Activated naive CD8-positive, alpha-beta T cell treated with anti-CD3 and anti-CD28 coated beads, Interleukin-2, amount 10 ng/mL, durations not matched to agents 7 days and 5 days (primary cell): ENCODE results near the gene LSS. TPM values are rescaled to one million over a fixed set of nuclear protein-coding genes. Genes with fewer than 3 reads are reported as not detected.
"Not testable (repeated sequence)": the region's sequence is repeated elsewhere in the genome, so short reads cannot be mapped to it uniquely, and the experiment has no call there.

Experiments used
- ATAC-seq: fragments of 150-1000 bp; cut with Tn5 transposase; one replicate; pipeline ENCODE4 v1.10.0; 2021; ENCODE audit warnings: low read depth, moderate library complexity
- POLR2A ChIA-PET: fragments of 350-600 bp; sonication (Branson Sonifier 250); formaldehyde crosslinking; loops from one replicate; lab custom pipeline; 2021; ENCODE audit warnings: antibody characterized with exemption; lab: Charles Lee
- DNase-seq: peaks from one replicate; pipeline ENCODE4 v3.0.0; 2021
- H3K27ac Mint-ChIP-seq: one replicate; pipeline ENCODE4 v1.8.0; 2022; ENCODE audit warnings: mild to moderate bottlenecking, mixed read lengths
- H3K27me3 Mint-ChIP-seq: one replicate; pipeline ENCODE4 v1.8.0; 2022; ENCODE audit warnings: mild to moderate bottlenecking, moderate library complexity, mixed read lengths
- H3K36me3 Mint-ChIP-seq: one replicate; pipeline ENCODE4 v1.8.0; 2021; ENCODE audit warnings: mild to moderate bottlenecking, mixed read lengths
- H3K4me1 Mint-ChIP-seq: one replicate; pipeline ENCODE4 v1.8.0; 2021; ENCODE audit warnings: mixed read lengths
- H3K4me3 Mint-ChIP-seq: one replicate; pipeline ENCODE4 v1.8.0; 2022; ENCODE audit warnings: mild to moderate bottlenecking, moderate library complexity, mixed read lengths
- H3K9me3 Mint-ChIP-seq: one replicate; pipeline ENCODE4 v1.8.0; 2021; ENCODE audit warnings: mixed read lengths
- total RNA-seq, 2 experiments: library from RNA; stranded (reverse); gene quantifications; one replicate each; pipeline ENCODE4 v1.2.3, GENCODE V29; 2021

LSS gene
- total RNA-seq, 2 experiments from 2014 or later = 57.6 to 66.7 TPM

DNA sequence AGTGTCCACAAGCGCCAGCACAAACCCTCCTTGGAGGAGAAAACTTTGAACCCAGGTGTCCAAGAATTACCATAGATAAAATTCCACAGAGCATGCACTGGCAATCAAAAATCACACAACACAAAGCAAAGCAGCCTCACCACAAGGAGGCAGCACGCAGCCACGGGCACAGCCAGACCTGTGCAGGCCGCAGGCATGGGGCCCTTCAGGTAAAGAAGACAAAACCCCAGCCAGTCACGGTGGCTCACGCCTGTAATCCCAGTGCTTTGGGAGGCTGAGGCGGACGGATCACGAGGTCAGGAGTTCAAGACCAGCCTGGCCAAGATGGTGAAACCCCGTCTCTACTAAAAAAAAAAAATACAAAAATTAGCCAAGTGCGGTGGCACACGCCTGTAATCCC is 81.1 kb downstream of the LSS start:
- H3K4me3 Mint-ChIP-seq, H3K27ac Mint-ChIP-seq, H3K9me3 Mint-ChIP-seq, H3K36me3 Mint-ChIP-seq, ATAC-seq, H3K27me3 Mint-ChIP-seq, POLR2A ChIA-PET: not testable (repeated sequence)
- peak; percentile 61 for DNase-seq
- peaks cover 13% of the 10 kb centered on the region for H3K4me1 Mint-ChIP-seq

- DNase-seq = no peak
- Mint-ChIP-seq H3K4me3 (no peak overlapping the region), H3K27me3 (no peaks in the 10 kb centered on the region), H3K9me3 (no peaks in the 10 kb centered on the region), H3K27ac (no peak overlapping the region), H3K4me1 (peaks cover 13% of the 10 kb centered on the region), H3K36me3 (no peaks in the 10 kb centered on the region)
- POLR2A ChIA-PET = interaction anchor here (0.6 kb wide), 1 partner anchor 21 kb away, joined by 4 read pairs; no protein-coding TSS in a partner anchor
- ATAC-seq = no peak
Observed at GRCh38 chr21:46146856-46147255, 81.7 kb downstream of the LSS start.

DNA sequence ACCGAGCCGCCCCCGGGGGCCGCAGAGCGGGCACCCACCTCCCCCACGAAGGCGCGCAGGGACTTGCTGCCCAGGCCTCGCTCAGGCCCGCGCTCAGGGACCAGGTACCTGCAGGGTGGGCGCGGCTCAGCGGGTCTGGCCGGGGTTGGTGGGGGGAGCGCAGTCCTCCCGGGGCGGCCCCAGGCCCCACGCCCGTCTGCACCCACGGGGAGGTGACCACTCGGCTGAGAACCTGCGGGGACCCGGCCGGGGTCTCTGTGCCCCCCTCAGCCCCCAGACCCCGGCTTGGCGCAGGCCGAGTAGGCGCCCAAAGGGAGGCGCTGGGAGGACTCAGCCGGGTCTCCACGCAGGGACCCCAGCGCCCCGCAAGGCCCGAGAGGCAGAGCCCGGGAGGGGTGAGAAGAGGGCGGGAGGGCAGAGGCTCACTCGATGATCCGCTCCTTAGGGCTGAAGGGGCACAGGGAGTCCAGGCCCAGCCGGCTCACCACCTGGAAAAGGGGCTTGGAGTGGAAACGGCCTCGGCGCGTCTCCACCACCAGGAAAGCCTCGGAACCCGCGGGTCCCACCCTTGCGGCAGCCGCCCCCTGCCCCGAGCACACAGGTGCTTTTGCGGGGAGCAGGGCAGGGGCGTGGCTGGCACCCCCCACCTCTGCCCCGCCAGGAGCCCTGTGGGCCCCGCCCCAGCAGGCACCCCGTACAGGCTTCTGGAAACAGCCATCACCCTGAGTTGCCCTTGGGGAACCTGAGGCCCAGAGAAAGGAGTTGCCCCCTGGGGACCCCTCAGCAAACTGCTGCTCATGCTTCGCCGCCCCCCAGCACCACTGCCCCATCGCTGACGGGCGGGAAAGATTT is 82.5 kb downstream of the LSS start:
- H3K9me3 Mint-ChIP-seq = no peaks in the 10 kb centered on the region
- H3K36me3 Mint-ChIP-seq = no peaks in the 10 kb centered on the region
- H3K27ac Mint-ChIP-seq = peak overlapping the region; percentile 74
- ATAC-seq (no peak), DNase-seq (no peak)
- no peak overlapping the region for H3K4me3 Mint-ChIP-seq
- H3K4me1 Mint-ChIP-seq = peaks cover 15% of the 10 kb centered on the region
- POLR2A ChIA-PET = no interaction called here
- H3K27me3 Mint-ChIP-seq = no peaks in the 10 kb centered on the region

- H3K4me1 Mint-ChIP-seq = peaks cover 15% of the 10 kb centered on the region
Observed at GRCh38 chr21:46145159-46145839, 83.3 kb downstream of the LSS start.

DNA sequence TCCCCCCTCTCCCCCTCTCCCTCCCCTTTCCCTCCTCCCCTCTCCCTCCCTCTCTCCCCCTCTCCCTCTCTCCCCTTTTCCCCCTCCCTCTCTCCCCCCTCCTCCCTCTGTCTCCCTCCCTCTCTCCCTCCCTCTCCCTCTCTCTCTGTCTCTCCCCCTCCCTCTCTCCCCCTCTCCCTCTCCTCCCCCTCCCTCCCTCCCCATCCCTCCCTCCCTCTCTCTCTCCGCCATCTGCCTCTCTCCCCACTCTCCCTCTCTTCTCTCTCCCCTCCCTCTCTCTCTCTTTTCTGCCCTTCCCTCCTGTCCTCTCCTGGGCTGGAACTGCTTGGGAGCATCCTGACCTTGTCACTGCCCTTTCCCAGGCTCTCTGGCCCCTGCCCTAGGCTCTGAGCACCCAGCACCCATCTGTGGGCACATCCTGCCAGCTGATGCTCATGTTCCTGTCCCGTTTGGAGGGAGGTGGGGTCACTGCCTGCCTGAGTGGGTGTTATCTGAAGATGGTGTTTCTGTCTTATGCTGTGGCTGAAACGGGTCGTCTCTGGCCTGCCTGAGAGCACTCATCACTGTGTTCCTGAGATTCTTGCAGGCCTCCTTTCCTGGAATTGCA is 84.0 kb downstream of the LSS start:
- no peaks in the 10 kb centered on the region for H3K27me3 Mint-ChIP-seq
- DNase-seq (no peak), ATAC-seq (no peak)
- POLR2A ChIA-PET = interaction anchor here (1.4 kb wide), 2 partner anchors 85 to 178 kb away, joined by 4 read pairs; partner anchors contain the start of gene LSS
- H3K27ac Mint-ChIP-seq = peak overlapping the region; percentile 87
- no peaks in the 10 kb centered on the region for H3K9me3 Mint-ChIP-seq
- peak overlapping the region; percentile 47 for H3K4me3 Mint-ChIP-seq
- H3K36me3 Mint-ChIP-seq = no peaks in the 10 kb centered on the region
- H3K4me1 Mint-ChIP-seq = peaks cover 15% of the 10 kb centered on the region

More at GRCh38 chr21:46145159-46145839, 83.3 kb downstream of the LSS start:
- Mint-ChIP-seq H3K4me3 (no peak overlapping the region), H3K27ac (no peak overlapping the region), H3K27me3 (no peaks in the 10 kb centered on the region), H3K9me3 (no peaks in the 10 kb centered on the region), H3K36me3 (no peaks in the 10 kb centered on the region)
- POLR2A ChIA-PET = no interaction called here
- ATAC-seq = no peak
- DNase-seq = no peak

DNA sequence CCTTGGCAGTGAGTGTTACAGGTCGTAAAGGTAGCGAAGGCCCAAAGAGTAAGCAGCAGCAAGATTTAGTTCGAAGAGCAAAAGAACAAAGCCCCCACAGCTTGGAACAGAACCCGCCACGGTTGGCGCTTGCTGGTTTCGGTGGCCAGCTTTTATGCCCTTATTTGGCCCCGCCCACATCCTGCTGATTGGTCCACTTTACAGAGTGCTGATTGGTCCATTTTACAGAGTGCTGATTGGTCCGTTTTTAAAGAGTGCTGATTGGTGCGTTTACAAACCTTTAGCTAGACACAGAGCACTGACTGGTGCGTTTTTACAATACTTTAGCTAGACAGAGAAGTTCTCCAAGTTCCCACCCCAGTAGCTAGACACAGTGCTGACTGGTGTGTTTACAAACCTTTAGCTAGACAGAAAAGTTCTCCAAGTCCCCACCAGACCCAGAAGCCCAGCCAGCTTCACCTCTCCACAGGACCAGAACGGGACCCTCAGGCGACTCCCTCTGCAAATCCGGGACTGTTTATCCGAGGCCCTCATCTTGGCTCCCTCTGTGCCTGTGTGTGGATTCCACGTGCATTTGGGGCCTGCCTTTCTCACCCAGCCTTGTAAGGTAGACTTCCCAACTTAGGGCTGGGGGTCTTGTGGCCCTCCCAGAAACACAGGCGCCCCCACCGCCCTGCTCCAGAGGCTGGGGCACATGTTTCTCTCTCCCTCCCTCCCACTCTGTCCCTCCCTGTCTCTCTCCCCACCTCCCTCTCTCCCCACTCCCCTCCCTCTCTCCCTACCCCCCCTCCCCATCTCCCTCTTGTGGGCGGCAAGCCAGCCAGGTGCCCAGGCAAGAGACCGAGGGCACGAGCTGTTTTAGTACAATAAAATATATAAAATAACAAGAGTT is 85.7 kb downstream of the LSS start:
- H3K9me3 Mint-ChIP-seq = no peaks in the 10 kb centered on the region
- no peaks in the 10 kb centered on the region for H3K36me3 Mint-ChIP-seq
- H3K27me3 Mint-ChIP-seq = no peaks in the 10 kb centered on the region
- DNase-seq (no peak), ATAC-seq (no peak)
- H3K27ac Mint-ChIP-seq = no peak overlapping the region
- peaks cover 15% of the 10 kb centered on the region for H3K4me1 Mint-ChIP-seq
- H3K4me3 Mint-ChIP-seq = no peak overlapping the region
- POLR2A ChIA-PET = interaction anchor here (1.0 to 1.6 kb wide), 6 partner anchors 86 to 316 kb away, joined by 3 to 6 read pairs (median 4); partner anchors contain the start of genes DIP2A and LSS

GRCh38 chr21:46141767-46142581 is 86.6 kb downstream of the LSS start:
- Mint-ChIP-seq H3K4me3 (no peak overlapping the region), H3K9me3 (no peaks in the 10 kb centered on the region), H3K27me3 (no peaks in the 10 kb centered on the region), H3K27ac (no peak overlapping the region), H3K4me1 (peaks cover 15% of the 10 kb centered on the region), H3K36me3 (no peaks in the 10 kb centered on the region)
- POLR2A ChIA-PET = no interaction called here
- ATAC-seq (no peak), DNase-seq (no peak)

DNA sequence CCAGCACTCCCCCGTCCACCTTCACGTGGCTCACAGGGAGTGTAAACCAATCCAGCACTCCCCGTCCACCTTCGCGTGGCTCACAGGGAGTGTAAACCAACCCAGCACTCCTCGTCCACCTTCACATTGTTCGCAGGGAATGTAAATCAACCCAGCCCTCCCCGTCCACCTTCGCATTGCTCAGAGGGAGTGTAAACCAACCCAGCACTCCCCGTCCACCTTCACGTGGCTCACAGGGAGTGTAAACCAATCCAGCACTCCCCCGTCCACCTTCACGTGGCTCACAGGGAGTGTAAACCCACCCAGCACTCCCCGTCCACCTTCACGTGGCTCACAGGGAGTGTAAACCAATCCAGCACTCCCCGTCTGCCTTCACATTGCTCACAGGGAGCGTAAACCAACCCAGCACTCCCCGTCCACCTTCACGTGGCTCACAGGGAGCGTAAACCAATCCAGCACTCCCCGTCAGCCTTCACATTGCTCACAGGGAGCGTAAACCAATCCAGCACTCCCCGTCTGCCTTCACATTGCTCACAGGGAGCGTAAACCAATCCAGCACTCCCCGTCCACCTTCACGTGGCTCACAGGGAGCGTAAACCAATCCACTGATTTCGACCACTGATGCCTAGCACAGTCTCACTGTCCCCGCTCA is 88.1 kb downstream of the LSS start:
- H3K27me3 Mint-ChIP-seq, DNase-seq, POLR2A ChIA-PET, ATAC-seq, H3K27ac Mint-ChIP-seq, H3K36me3 Mint-ChIP-seq, H3K9me3 Mint-ChIP-seq, H3K4me3 Mint-ChIP-seq: not testable (repeated sequence)
- H3K4me1 Mint-ChIP-seq = peaks cover 15% of the 10 kb centered on the region

GRCh38 chr21:46139686-46140085 is 88.9 kb downstream of the LSS start:
- Mint-ChIP-seq H3K4me3 (no peak overlapping the region), H3K27me3 (no peaks in the 10 kb centered on the region), H3K9me3 (no peaks in the 10 kb centered on the region), H3K4me1 (peaks cover 13% of the 10 kb centered on the region), H3K36me3 (no peaks in the 10 kb centered on the region), H3K27ac (no peak overlapping the region)
- DNase-seq = no peak
- POLR2A ChIA-PET = no interaction called here
- ATAC-seq = no peak

GRCh38 chr21:46138383-46138970 is 90.1 kb downstream of the LSS start:
- no peaks in the 10 kb centered on the region for H3K9me3 Mint-ChIP-seq
- H3K36me3 Mint-ChIP-seq = no peaks in the 10 kb centered on the region
- POLR2A ChIA-PET = interaction anchor here (0.6 kb wide), 1 partner anchor 161 kb away, joined by 5 read pairs; no protein-coding TSS in a partner anchor
- peaks cover 6% of the 10 kb centered on the region for H3K4me1 Mint-ChIP-seq
- no peaks in the 10 kb centered on the region for H3K27me3 Mint-ChIP-seq
- no peak overlapping the region for H3K27ac Mint-ChIP-seq
- no peak overlapping the region for H3K4me3 Mint-ChIP-seq
- DNase-seq (no peak), ATAC-seq (no peak)
